22Rv1 (cell line): Measurements from ENCODE around the gene SDHD.

Source experiments
- CTCF ChIP-seq: fragments of 450-650 bp; IDR thresholded peaks from 2 replicates; pipeline ENCODE4 v1.5.1; 2017; ENCODE audit warnings: mild to moderate bottlenecking
- ZFX ChIP-seq: fragments of 450-650 bp; IDR thresholded peaks from 2 replicates; pipeline ENCODE4 v1.6.1; 2017; ENCODE audit warnings: antibody characterized with exemption, borderline replicate concordance

- TF ChIP-seq CTCF = no peak
- TF ChIP-seq ZFX = no peak
Measured at GRCh38 chr11:112100462-112100861, 13.8 kb downstream of the SDHD start.
